Neutrophil (primary cell): ENCODE data around the gene TENM3.

Experiments used
- H3K27ac ChIP-seq: fragments of 200-600 bp; sonication (generic); 2 replicates; pipeline ENCODE4 v1.5.1; 2016; ENCODE audit warnings: mild to moderate bottlenecking, moderate library complexity
- H3K27me3 ChIP-seq: fragments of 200-600 bp; sonication (generic); 2 replicates; pipeline ENCODE4 v1.6.0; 2016; ENCODE audit warnings: mild to moderate bottlenecking
- H3K36me3 ChIP-seq: fragments of 200-600 bp; sonication (generic); 2 replicates; pipeline ENCODE4 v1.5.1; 2017
- H3K4me1 ChIP-seq, 2 experiments: fragments of 200-600 bp in 1 of 2; sonication (generic) in 1 of 2; 1 replicate in 1 of 2; 2 replicates in 1 of 2; pipeline versions ENCODE4 v1.5.1 to v1.6.1; 2013 to 2016; ENCODE audit warnings: low read depth in 1 of 2, low read length in 1 of 2, mild to moderate bottlenecking in 1 of 2, moderate library complexity in 1 of 2; ENCODE audit not compliant: control insufficient read depth in 1 of 2, insufficient read depth in 1 of 2
- H3K4me3 ChIP-seq, 2 experiments: fragments of 200-600 bp in 1 of 2; sonication (generic) in 1 of 2; 1 replicate in 1 of 2; 2 replicates in 1 of 2; pipeline ENCODE4 v1.5.1; 2013 to 2016; ENCODE audit warnings: low read depth in 1 of 2, low read length in 1 of 2, mild to moderate bottlenecking in 1 of 2, moderate library complexity in 1 of 2
- H3K9me3 ChIP-seq: fragments of 200-600 bp; sonication (generic); 2 replicates; pipeline ENCODE4 v1.5.1; 2016
- CTCF ChIP-seq: fragments of 200-600 bp; sonication (generic); IDR thresholded peaks from 2 replicates; pipeline ENCODE4 v1.5.1; 2016; ENCODE audit warnings: antibody characterized with exemption

The TENM3 gene

GRCh38 chr4:182483685-182484084 lies 240.5 kb downstream of the TENM3 start:
- Histone ChIP-seq H3K27me3 (no peaks in the 10 kb centered on the region), H3K4me1 (no peaks in the 10 kb centered on the region), H3K36me3 (no peaks in the 10 kb centered on the region), H3K9me3 (no peaks in the 10 kb centered on the region), H3K4me3 (no peak overlapping the region), H3K27ac (no peak overlapping the region)
- no peak for TF ChIP-seq CTCF

- Histone ChIP-seq H3K4me1 (no peaks in the 10 kb centered on the region), H3K27ac (no peak overlapping the region), H3K4me3 (no peak overlapping the region), H3K9me3 (no peaks in the 10 kb centered on the region), H3K36me3 (no peaks in the 10 kb centered on the region), H3K27me3 (no peaks in the 10 kb centered on the region)
- TF ChIP-seq CTCF, result no peak
Measured at GRCh38 chr4:182486881-182487280, 243.7 kb downstream of the TENM3 start.

- H3K27me3 ChIP-seq, result no peaks in the 10 kb centered on the region
- no peaks in the 10 kb centered on the region for H3K4me1 ChIP-seq
- H3K4me3 ChIP-seq, result no peak overlapping the region
- no peak overlapping the region for H3K27ac ChIP-seq
- H3K36me3 ChIP-seq, result no peaks in the 10 kb centered on the region
- H3K9me3 ChIP-seq, result no peaks in the 10 kb centered on the region
- TF ChIP-seq CTCF, result no peak
Measured at GRCh38 chr4:182488896-182489295, 245.7 kb downstream of the TENM3 start.

- H3K9me3 ChIP-seq, result no peaks in the 10 kb centered on the region
- no peak overlapping the region for H3K4me3 ChIP-seq
- H3K27me3 ChIP-seq, result no peaks in the 10 kb centered on the region
- H3K36me3 ChIP-seq, result no peaks in the 10 kb centered on the region
- no peak for TF ChIP-seq CTCF
- no peak overlapping the region for H3K27ac ChIP-seq
- H3K4me1 ChIP-seq, result no peaks in the 10 kb centered on the region
Measured at GRCh38 chr4:182489607-182490006, 246.4 kb downstream of the TENM3 start.

- Histone ChIP-seq H3K9me3 (no peaks in the 10 kb centered on the region), H3K4me1 (no peaks in the 10 kb centered on the region), H3K27ac (no peak overlapping the region), H3K27me3 (no peaks in the 10 kb centered on the region), H3K4me3 (no peak overlapping the region), H3K36me3 (no peaks in the 10 kb centered on the region)
- TF ChIP-seq CTCF, result no peak
Measured at GRCh38 chr4:182491719-182492118, 248.5 kb downstream of the TENM3 start.

GRCh38 chr4:182492423-182492822 lies 249.2 kb downstream of the TENM3 start:
- H3K27me3 ChIP-seq, result no peaks in the 10 kb centered on the region
- H3K36me3 ChIP-seq, result no peaks in the 10 kb centered on the region
- no peak for TF ChIP-seq CTCF
- no peaks in the 10 kb centered on the region for H3K9me3 ChIP-seq
- H3K27ac ChIP-seq, result no peak overlapping the region
- no peaks in the 10 kb centered on the region for H3K4me1 ChIP-seq
- H3K4me3 ChIP-seq, result no peak overlapping the region
